GM19397 (cell line): ENCODE measurements around the gene UBE3D.

Source experiments
- ATAC-seq: cut with Tn5 transposase; IDR thresholded peaks from one replicate; pipeline ENCODE4 v1.9.1; 2021; ENCODE audit warnings: mild to moderate bottlenecking, moderate library complexity; ENCODE audit not compliant: unreplicated experiment

The UBE3D gene

DNA sequence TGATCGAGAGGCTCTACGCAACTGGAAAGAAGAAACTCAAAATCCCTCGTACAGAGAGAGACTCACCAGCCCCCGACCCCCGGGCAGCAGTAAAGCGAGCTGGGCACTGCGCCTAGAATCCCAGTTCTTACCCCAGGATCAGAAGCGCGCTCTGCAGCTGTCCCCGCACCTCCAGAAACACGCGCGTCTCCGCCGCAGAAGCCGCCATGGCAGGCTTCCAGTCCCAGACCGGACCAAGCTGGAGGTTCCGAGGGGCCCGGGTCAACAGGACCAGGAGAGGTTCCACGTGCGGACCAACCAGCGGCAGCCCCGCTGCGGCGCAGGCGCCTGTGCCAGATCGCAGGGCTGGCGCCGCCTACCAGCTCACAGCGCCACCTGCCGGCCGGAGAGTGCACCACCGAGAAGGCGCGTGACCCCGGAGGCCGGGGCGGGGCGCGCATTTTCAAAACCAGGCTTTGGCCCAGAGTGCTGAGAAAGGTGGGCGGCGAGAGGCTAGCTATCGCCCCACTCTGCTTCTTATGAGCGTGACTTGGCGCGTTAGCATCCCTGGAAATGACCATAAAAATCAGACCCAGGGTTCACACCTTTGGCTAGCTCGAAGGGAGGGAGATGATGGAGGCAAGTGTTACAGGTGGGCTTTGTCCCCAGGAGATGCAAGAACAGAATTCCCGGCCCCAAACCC, at the start of gene UBE3D:
Gene UBE3D, minus strand, starts transcription at position 331 of the 682 bp plus-strand sequence. Its CDS starts 123 bp downstream, at position 208.
- ATAC-seq: peak; percentile 66

DNA sequence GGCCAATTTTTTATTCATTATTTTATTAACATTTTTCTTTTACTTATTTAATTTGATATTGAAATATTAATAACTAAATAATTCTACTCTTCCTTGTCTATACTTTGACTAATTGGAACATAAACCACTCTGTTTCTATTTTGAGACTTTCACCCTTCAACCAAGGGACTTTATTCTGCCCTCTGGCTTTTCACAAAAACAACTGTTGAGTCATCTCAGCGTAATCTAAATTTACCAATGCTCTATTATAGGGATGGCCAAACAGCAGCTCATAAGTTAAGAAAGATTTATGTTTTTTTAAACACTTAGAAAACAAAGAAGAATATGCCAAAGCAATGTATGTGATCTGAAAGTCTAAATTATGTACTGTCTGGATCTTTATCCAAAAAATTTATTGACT, 48.5 kb upstream of the UBE3D start:
- no peak for ATAC-seq

- no peak for ATAC-seq
Measured at GRCh38 chr6:83113258-83113657, 47.6 kb upstream of the UBE3D start.

- no peak for ATAC-seq
Measured at GRCh38 chr6:83108378-83108777, 42.7 kb upstream of the UBE3D start.

GRCh38 chr6:83098589-83098988, 32.9 kb upstream of the UBE3D start:
- no peak for ATAC-seq

GRCh38 chr6:83097675-83098074, 32.0 kb upstream of the UBE3D start:
- no peak for ATAC-seq

- no peak for ATAC-seq
Measured at GRCh38 chr6:83097204-83097603, 31.6 kb upstream of the UBE3D start.

- ATAC-seq: no peak
Measured at GRCh38 chr6:83096791-83097190, 31.1 kb upstream of the UBE3D start.

GRCh38 chr6:83092756-83093399, 27.2 kb upstream of the UBE3D start:
- no peak for ATAC-seq

DNA sequence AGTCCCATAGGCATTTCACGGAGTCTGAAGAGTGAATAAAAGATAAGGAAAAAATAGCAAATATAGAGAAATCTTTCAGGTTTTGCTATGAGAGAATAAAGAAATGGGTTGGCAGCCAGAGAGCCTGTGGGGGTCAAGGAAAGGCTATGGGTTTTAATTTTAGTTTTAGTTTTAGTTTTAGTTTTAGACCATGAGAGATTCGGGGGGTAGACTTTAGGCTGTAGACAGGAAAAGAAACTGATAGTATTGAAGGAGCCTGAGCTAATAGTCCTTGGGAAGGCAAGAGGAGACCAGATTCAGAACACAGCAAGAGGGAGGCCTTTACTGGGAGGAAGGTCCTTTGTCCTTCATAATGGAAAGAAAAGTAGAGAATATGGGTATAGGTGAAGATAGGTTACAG, 21.1 kb upstream of the UBE3D start:
- peak; percentile 98 for ATAC-seq

- ATAC-seq: no peak
Measured at GRCh38 chr6:83083476-83083875, 17.8 kb upstream of the UBE3D start.

DNA sequence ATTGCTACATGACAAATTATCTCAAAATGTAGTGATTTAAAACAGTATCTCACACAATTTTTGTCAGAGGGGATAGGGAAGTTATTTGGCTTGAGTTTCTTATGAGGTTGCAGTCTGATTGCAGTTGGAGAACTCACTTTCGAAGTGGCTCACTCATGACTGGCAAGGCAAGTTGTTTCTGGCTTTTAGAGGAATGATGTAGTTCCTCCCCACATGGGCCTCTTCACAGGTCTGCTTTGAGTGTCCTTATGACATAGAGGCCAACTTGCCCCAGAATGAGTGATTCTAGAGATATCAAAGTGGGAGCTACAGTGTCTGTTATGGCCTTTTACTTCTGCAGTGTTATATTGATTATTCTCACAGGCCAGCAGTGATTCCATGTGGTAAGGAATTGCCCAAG, 8.0 kb upstream of the UBE3D start:
- ATAC-seq: no peak

DNA sequence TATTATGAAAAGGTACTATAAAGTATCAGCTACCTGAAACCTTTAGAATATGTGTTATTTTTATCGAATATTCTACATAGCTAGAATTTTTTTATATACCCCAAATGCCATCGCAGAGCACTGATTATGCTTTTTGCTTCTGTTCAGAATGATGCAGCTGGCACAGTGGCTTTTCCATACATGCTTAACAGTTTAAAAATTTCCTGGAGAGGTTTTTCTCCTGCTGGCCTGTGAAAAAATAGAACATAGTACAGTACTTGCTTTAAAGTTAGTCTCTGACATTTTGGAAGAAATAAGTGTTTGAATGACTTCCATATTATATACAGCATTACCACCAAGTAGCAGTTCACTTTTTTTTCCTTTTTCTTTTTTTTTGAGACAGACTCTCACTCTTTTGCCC, 7.1 kb upstream of the UBE3D start:
- no peak for ATAC-seq

- no peak for ATAC-seq
Measured at GRCh38 chr6:83071707-83072106, 6.1 kb upstream of the UBE3D start.

- ATAC-seq: peak; percentile 43
Measured at GRCh38 chr6:83071023-83071422, 5.4 kb upstream of the UBE3D start.

DNA sequence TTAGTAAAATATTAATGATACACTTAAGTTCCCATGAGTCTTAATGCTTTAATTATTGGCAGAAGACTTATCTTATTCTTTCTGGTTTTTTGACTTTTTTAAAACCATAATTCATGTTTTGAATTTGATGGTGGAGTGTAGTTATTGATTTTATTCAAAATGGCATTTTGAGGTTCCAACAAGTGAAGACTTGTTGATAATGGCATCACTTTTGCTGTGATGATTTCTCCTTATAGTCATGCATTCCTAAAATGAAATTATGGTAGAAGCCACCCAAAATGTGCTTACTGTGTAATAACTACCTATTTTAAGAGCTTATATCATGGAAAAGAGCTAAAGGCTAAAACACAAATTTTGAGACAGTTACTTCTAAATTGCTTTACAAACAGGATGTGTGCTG, 4.0 kb upstream of the UBE3D start:
- ATAC-seq: no peak

DNA sequence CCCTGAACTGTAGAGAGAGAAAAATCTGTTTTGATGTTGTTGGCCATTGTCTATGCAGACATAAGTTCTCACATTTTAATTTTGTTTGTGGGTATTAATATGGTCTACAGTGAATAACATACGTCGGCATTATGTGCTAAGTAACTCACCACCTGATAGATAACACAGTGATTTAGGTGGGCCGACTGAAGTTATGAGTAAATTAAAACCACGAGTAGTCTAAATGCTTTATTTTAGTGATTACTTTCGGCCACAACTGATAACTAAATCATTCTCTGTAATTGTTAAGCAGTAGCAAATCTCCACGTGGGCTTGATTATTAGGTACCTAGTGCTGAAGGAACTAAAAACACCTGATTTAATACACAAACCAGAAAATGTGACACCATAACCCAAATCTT, 3.0 kb upstream of the UBE3D start:
- no peak for ATAC-seq

DNA sequence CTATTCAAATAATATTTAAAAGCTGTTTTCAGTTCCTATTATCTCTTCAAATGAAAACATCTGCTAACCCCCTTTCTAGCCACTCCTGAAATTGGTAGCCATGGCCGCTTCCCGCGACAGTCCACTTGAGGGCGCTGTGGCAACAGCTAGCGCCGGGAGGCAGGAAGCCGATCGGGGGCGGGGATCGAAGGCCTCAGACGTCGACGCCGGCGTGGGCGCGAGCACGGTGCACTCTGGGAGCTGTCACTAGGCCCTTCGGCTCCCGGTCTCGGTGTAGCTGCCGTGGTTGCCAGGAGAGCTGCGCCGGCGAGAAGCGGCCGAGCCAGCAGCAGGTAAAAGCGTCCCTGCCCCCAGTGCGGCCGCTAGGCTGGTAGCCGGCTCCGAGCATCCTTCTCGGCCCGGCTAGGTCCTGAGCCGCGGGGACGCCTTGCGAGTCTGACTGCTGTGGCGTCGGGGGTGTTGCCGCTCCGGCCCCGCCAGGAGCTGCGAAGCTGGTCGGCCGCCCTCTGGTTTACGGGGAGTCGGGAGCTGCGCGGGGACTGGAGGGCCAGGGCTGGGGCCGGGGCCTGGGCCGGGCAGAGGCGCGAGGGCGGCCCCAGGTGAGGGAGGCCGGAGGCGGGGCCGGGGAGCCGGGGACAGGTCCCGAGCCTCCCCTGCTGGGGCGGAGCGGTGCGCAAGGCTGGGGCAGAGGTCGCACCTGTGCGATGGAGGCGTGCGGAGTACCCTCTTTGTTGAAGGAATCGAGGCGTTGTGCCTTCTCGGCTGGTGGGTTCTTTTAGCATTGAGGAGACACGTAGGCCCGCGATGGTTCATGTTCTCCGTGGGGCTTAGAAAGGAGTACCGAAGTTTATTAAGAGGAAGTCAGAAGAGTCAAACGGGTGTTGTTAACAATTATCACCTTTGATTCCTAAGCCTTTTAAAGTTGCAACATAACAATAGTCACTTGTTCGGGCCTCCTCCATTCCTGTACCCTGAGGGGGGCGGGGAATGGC, 2.1 kb upstream of the UBE3D start, which contains the start of gene DOP1A:
Gene DOP1A, plus strand, starts transcription at position 224 of the 992 bp plus-strand sequence. CDS start 29,307 bp downstream, outside the sequence.
- peak; percentile 85 for ATAC-seq

DNA sequence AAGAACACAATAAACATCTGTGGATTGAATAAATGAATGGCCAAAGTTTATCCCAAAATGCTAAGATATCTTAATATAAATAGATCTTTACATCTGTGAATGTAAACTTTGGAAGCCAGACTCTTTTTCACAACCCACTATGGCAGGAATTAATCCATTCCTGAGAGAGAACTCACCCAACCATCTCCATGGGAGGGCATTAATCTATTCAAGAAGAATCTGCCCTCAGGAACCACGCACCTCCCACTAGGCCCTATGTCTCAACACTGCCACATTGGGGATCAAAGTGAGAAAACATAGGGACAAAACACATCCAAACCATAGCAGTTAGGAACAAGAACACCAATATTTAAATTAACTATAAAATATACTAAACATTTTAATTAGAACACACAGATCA, 3.4 kb downstream of the UBE3D start:
- no peak for ATAC-seq

- no peak for ATAC-seq
Measured at GRCh38 chr6:83061190-83061589, 4.5 kb downstream of the UBE3D start.

- peak; percentile 77 for ATAC-seq
Measured at GRCh38 chr6:83057705-83058321, 7.8 kb downstream of the UBE3D start.
